ENCODE results near the gene MAGEB1.

Gene MAGEB1

DNA sequence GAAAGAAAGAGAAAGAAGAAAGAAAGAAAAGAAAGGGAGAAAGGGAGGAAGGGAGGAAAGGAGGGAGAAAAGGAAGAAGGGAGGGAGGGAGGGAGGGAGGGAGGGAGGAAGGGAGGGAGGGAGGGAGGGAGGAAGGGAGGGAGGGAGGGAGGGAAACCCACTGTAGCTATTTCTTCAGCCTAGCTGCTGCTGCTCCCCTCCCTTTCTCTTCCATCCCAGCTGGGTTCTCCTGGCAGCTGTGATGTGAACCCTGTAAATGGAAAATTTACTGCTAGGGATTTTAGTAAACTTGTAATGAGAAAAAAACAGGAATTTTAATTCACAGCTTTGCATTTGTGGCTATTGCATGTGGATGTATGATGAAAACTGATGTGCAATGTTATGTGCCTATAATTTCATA is 54.3 kb downstream of the MAGEB1 start:
- DNase-seq, result no peak

Data from stimulated activated CD8-positive, alpha-beta memory T cell treated with anti-CD3 and anti-CD28 coated beads, Interleukin-4, amount 100 ng/mL, for 48 hours (primary cell).